HepG2 (cell line): ENCODE data around the gene THADA. TPM values are rescaled to one million over a fixed set of nuclear protein-coding genes. Genes with fewer than 3 reads are reported as not detected.
A peak's percentile ranks its signal among the peaks of the same experiment; 100 is the strongest.

Source experiments
- AGO1 ChIP-seq: fragments of 200-400 bp; formaldehyde crosslinking; IDR thresholded peaks from 2 replicates; pipeline ENCODE4 v1.6.1; 2017; ENCODE audit warnings: mild to moderate bottlenecking, low read depth, low read length, moderate library complexity; ENCODE audit not compliant: poor library complexity, severe bottlenecking
- CSRNP1 ChIP-seq: sonication (generic); formaldehyde crosslinking; IDR thresholded peaks from 2 replicates; pipeline ENCODE4 v1.8.1; 2023; ENCODE audit warnings: mild to moderate bottlenecking, missing genetic modification reagents
- FOXO1 ChIP-seq: sonication (generic); formaldehyde crosslinking; IDR thresholded peaks from 2 replicates; pipeline ENCODE4 v1.4.0; 2020; ENCODE audit warnings: missing genetic modification reagents
- IKZF4 ChIP-seq: sonication (generic); formaldehyde crosslinking; IDR thresholded peaks from 2 replicates; pipeline ENCODE4 v1.5.1; 2020; ENCODE audit warnings: borderline replicate concordance, mild to moderate bottlenecking, low read depth, missing genetic modification reagents; ENCODE audit errors: not compliant biosample characterization
- ISX ChIP-seq: sonication (generic); formaldehyde crosslinking; conservative IDR thresholded peaks from 2 replicates; pipeline ENCODE4 v1.5.0; 2020; ENCODE audit warnings: missing genetic modification reagents
- LBX2 ChIP-seq: sonication (generic); formaldehyde crosslinking; IDR thresholded peaks from 2 replicates; pipeline ENCODE4 v1.5.0; 2020; ENCODE audit warnings: missing genetic modification reagents, mild to moderate bottlenecking, borderline replicate concordance
- SNAPC4 ChIP-seq: sonication (generic); formaldehyde crosslinking; IDR thresholded peaks from 2 replicates; pipeline ENCODE4 v1.4.0; 2020; ENCODE audit warnings: mild to moderate bottlenecking, missing genetic modification reagents
- SP2 ChIP-seq: sonication (generic); formaldehyde crosslinking; IDR thresholded peaks from 2 replicates; pipeline ENCODE4 v1.5.1; 2020; ENCODE audit warnings: mild to moderate bottlenecking, missing genetic modification reagents
- TFE3 ChIP-seq: IDR thresholded peaks from 2 replicates; pipeline ENCODE4 v1.6.1; 2016
- TP53 ChIP-seq: sonication (generic); formaldehyde crosslinking; conservative IDR thresholded peaks from 2 replicates; pipeline ENCODE4 v1.4.0; 2020; ENCODE audit warnings: missing genetic modification reagents
- ZIK1 ChIP-seq: sonication (generic); formaldehyde crosslinking; IDR thresholded peaks from 2 replicates; pipeline ENCODE4 v1.5.0; 2020; ENCODE audit warnings: mild to moderate bottlenecking, low read depth, missing genetic modification reagents, borderline replicate concordance
- ZNF256 ChIP-seq: sonication (generic); formaldehyde crosslinking; conservative IDR thresholded peaks from 2 replicates; pipeline ENCODE4 v1.4.0; 2020; ENCODE audit warnings: missing genetic modification reagents
- ZNF282 ChIP-seq: fragments of 450-650 bp; IDR thresholded peaks from 2 replicates; pipeline ENCODE4 v1.6.1; 2018; ENCODE audit not compliant: partially characterized antibody
- ZNF343 ChIP-seq: sonication (generic); formaldehyde crosslinking; IDR thresholded peaks from 2 replicates; pipeline ENCODE4 v1.4.0; 2020; ENCODE audit warnings: mild to moderate bottlenecking, missing genetic modification reagents
- ZNF496 ChIP-seq: sonication (generic); formaldehyde crosslinking; IDR thresholded peaks from 2 replicates; pipeline ENCODE4 v1.8.1; 2023; ENCODE audit warnings: mild to moderate bottlenecking, moderate library complexity, missing genetic modification reagents; ENCODE audit not compliant: insufficient replicate concordance
- ZNF639 ChIP-seq: conservative IDR thresholded peaks from 2 replicates; pipeline ENCODE4 v1.6.1; 2018; ENCODE audit warnings: missing genetic modification reagents
- ZNF775 ChIP-seq: sonication (generic); formaldehyde crosslinking; IDR thresholded peaks from 2 replicates; pipeline ENCODE4 v1.4.0; 2020; ENCODE audit warnings: missing genetic modification reagents, mild to moderate bottlenecking, moderate library complexity, borderline replicate concordance
- ZSCAN20 ChIP-seq: sonication (generic); formaldehyde crosslinking; IDR thresholded peaks from 2 replicates; pipeline ENCODE4 v1.4.0; 2020; ENCODE audit warnings: missing genetic modification reagents, mild to moderate bottlenecking, borderline replicate concordance
- polyA plus RNA-seq, 8 experiments: library from polyadenylated mRNA; depleted of rRNA in 3 of 8; stranded (reverse) in 7 of 8; unstranded in 1 of 8; fragments of >200 nt; fragmentation: Illumina TruSeq in 4 of 8; extraction: Trizol in 4 of 8; gene quantifications; 2 replicates each; pipeline versions ENCODE4 v1.2.1 to v1.2.3, GENCODE V29; 2011 to 2016; ENCODE audit warnings: low read depth in 4 of 8, missing spikeins in 1 of 8, mixed read lengths in 1 of 8; ENCODE audit not compliant: insufficient read depth in 1 of 8
- total RNA-seq, 5 experiments: library from RNA; depleted of rRNA; stranded (reverse); fragments of >200 nt; fragmentation: Illumina TruSeq; extraction: Trizol; gene quantifications; 2 replicates each; pipeline ENCODE4 v1.2.3, GENCODE V29; 2016; ENCODE audit warnings: low read depth in 1 of 5

THADA gene
- total and polyA plus RNA-seq, 2 of the 13 experiments (the other 11 are each of a cell fraction or from before 2014, with no cell fraction given), result 12.7 to 21.7 TPM

- TF ChIP-seq CSRNP1 (CRISPR knock-in tag) (no peak), TP53 (CRISPR knock-in tag) (no peak), ZSCAN20 (CRISPR knock-in tag) (no peak), SNAPC4 (0 out of 2 replicates have a peak, but pooled peaks have one; percentile 55), TFE3 (no peak), LBX2 (CRISPR knock-in tag) (no peak), ZNF282 (no peak), SP2 (CRISPR knock-in tag) (no peak), AGO1 (no peak), ISX (CRISPR knock-in tag) (no peak), ZIK1 (CRISPR knock-in tag) (no peak), ZNF256 (CRISPR knock-in tag) (no peak), ZNF775 (peak; percentile 62; the same call in 1 of the 2 replicates), IKZF4 (no peak), ZNF343 (CRISPR knock-in tag) (no peak), ZNF496 (CRISPR knock-in tag) (no peak), FOXO1 (CRISPR knock-in tag) (peak; percentile 37; the same call in 1 of the 2 replicates), ZNF639 (0 out of 2 replicates have a peak, but pooled peaks have one; percentile 49)
Measured at GRCh38 chr2:43634604-43635306, 38.9 kb upstream of the THADA start (continued).
